Measurements from ENCODE around the gene CLEC4F. TPM values are rescaled to one million over a fixed set of nuclear protein-coding genes. Genes with fewer than 3 reads are reported as not detected.

Gene CLEC4F
- total RNA-seq, 1 donor from 2014 or later, result not detected

Other genes with a start within 250 kb of the CLEC4F start
- 0.33 TPM for gene ADD2, start 52.4 kb downstream of the CLEC4F start, total RNA-seq
- not detected for gene FIGLA, start 30.0 kb downstream of the CLEC4F start, total RNA-seq
- gene CD207, start 15.2 kb upstream of the CLEC4F start, total RNA-seq, result not detected
- not detected for gene VAX2, start 80.0 kb upstream of the CLEC4F start, total RNA-seq
- gene ATP6V1B1, start 115.3 kb upstream of the CLEC4F start, total RNA-seq, result not detected
- gene ANKRD53, start 158.0 kb upstream of the CLEC4F start, total RNA-seq, result 0.35 TPM
- 36.4 TPM for gene TEX261, start 174.3 kb upstream of the CLEC4F start, total RNA-seq
- gene NAGK, start 248.0 kb upstream of the CLEC4F start, total RNA-seq, result 32.0 TPM